H1 (cell line): Measurements from ENCODE around the gene SH2D1B. TPM values are rescaled to one million over a fixed set of nuclear protein-coding genes. Genes with fewer than 3 reads are reported as not detected.

ENCODE experiments used
- CTCF ChIA-PET: fragments of 300-600 bp; sonication (Branson Sonifier 250); formaldehyde crosslinking; loops from one replicate; lab custom pipeline; 2021; ENCODE audit not compliant: partially characterized antibody; lab: Charles Lee
- POLR2A ChIA-PET: fragments of 300-600 bp; sonication (Branson Sonifier 250); formaldehyde crosslinking; loops from one replicate; lab custom pipeline; 2021; ENCODE audit warnings: inconsistent platforms; ENCODE audit not compliant: partially characterized antibody; lab: Charles Lee
- DNase-seq, 2 experiments: peaks; one replicate each; pipeline versions ENCODE4 v3.0.0 to v3.0.0-alpha.2; 2010 to 2022; ENCODE audit warnings: low spot score in 2 of 2, low read depth in 1 of 2, mixed read lengths in 1 of 2
- FAIRE-seq: peaks from 2 replicates; lab custom pipeline; 2011; peaks lifted over from hg19 to GRCh38; lab: Jason Lieb, UNC
- H2AFZ ChIP-seq: 2 replicates; pipeline ENCODE4 v1.8.1; 2012; ENCODE audit warnings: low read length, inconsistent platforms
- H2AK5ac ChIP-seq: 2 replicates; pipeline ENCODE4 v1.6.1; 2013; ENCODE audit warnings: low read depth, low read length
- H2BK120ac ChIP-seq: replicated peaks from 2 replicates; pipeline ENCODE3; 2013; ENCODE audit warnings: low read depth, low read length, inconsistent platforms
- H2BK12ac ChIP-seq: 2 replicates; pipeline ENCODE4 v1.6.1; 2013; ENCODE audit warnings: low read depth, low read length
- H2BK15ac ChIP-seq: 2 replicates; pipeline ENCODE4 v1.6.1; 2013; ENCODE audit warnings: low read length
- H2BK20ac ChIP-seq: 2 replicates; pipeline ENCODE4 v1.6.1; 2013; ENCODE audit warnings: low read length
- H2BK5ac ChIP-seq: 2 replicates; pipeline ENCODE4 v1.6.1; 2013; ENCODE audit warnings: low read depth, low read length
- H3K14ac ChIP-seq: 2 replicates; pipeline ENCODE4 v1.6.1; 2013; ENCODE audit warnings: inconsistent platforms; ENCODE audit not compliant: insufficient read length
- H3K18ac ChIP-seq: 2 replicates; pipeline ENCODE4 v1.6.1; 2013; ENCODE audit warnings: low read length; ENCODE audit errors: extremely low read depth
- H3K23ac ChIP-seq: 2 replicates; pipeline ENCODE4 v1.6.1; 2013; ENCODE audit warnings: inconsistent platforms; ENCODE audit not compliant: insufficient read length
- H3K23me2 ChIP-seq: 2 replicates; pipeline ENCODE4 v1.6.1; 2013; ENCODE audit warnings: low read depth, low read length
- H3K27ac ChIP-seq: 2 replicates; pipeline ENCODE4 v1.6.1; 2011; ENCODE audit warnings: low read depth, low read length, inconsistent platforms
- H3K27me3 ChIP-seq, 4 experiments: replicated peaks in 1 of 4; 1 replicate in 1 of 4; 2 replicates in 3 of 4; pipeline versions ENCODE4 v1.6.1 to v1.8.1; 2011 to 2013; ENCODE audit warnings: low read length in 3 of 4, mild to moderate bottlenecking in 3 of 4, inconsistent platforms in 2 of 4, mixed read lengths in 2 of 4, moderate library complexity in 1 of 4; ENCODE audit not compliant: control insufficient read depth in 3 of 4, insufficient read depth in 3 of 4; ENCODE audit errors: extremely low read depth in 1 of 4
- H3K36me3 ChIP-seq, 4 experiments: 2 replicates each; pipeline versions ENCODE4 v1.6.1 to v1.8.1; 2011 to 2013; ENCODE audit warnings: mild to moderate bottlenecking in 4 of 4, low read length in 3 of 4, moderate library complexity in 2 of 4, control low read depth in 1 of 4, inconsistent platforms in 1 of 4; ENCODE audit not compliant: insufficient read depth in 4 of 4, control insufficient read depth in 2 of 4
- H3K4ac ChIP-seq: replicated peaks from 2 replicates; pipeline ENCODE3; 2013; ENCODE audit warnings: low read length, low read depth, mixed read lengths, inconsistent platforms; ENCODE audit not compliant: insufficient read length
- H3K4me1 ChIP-seq, 4 experiments: replicated peaks in 1 of 4; 1 replicate in 1 of 4; 2 replicates in 3 of 4; pipeline versions ENCODE4 v1.6.1 to v1.8.1; 2011 to 2013; ENCODE audit warnings: low read length in 3 of 4, inconsistent platforms in 2 of 4, mixed read lengths in 1 of 4; ENCODE audit not compliant: insufficient read depth in 4 of 4, control insufficient read depth in 3 of 4
- H3K4me2 ChIP-seq, 2 experiments: 2 replicates each; pipeline versions ENCODE4 v1.6.1 to v1.8.1; 2011 to 2013; ENCODE audit warnings: low read depth in 2 of 2, low read length in 2 of 2, control low read depth in 1 of 2, inconsistent platforms in 1 of 2, mild to moderate bottlenecking in 1 of 2; ENCODE audit not compliant: insufficient read depth in 1 of 2
- H3K4me3 ChIP-seq, 4 experiments: fragments of 200-600, 300-600 bp in 1 of 4; sonication (generic), shearing (Covaris generic), sonication (Bioruptor Twin) in 1 of 4; 2 replicates each; pipeline versions ENCODE4 v1.5.1 to v1.8.1; 2011 to 2016; ENCODE audit warnings: low read length in 4 of 4, low read depth in 3 of 4, control low read depth in 2 of 4, inconsistent platforms in 2 of 4, mild to moderate bottlenecking in 2 of 4, mixed read lengths in 1 of 4, moderate library complexity in 1 of 4; ENCODE audit not compliant: insufficient read depth in 2 of 4; ENCODE audit errors: extremely low read depth in 1 of 4
- H3K56ac ChIP-seq: replicated peaks from 2 replicates; pipeline ENCODE3; 2013; ENCODE audit warnings: low read depth, mild to moderate bottlenecking, mixed read lengths, low read length, inconsistent platforms; ENCODE audit not compliant: insufficient read length
- H3K79me1 ChIP-seq: 2 replicates; pipeline ENCODE4 v1.6.1; 2013; ENCODE audit warnings: low read depth, low read length, control low read depth
- H3K79me2 ChIP-seq, 2 experiments: 2 replicates each; pipeline versions ENCODE4 v1.6.1 to v1.8.1; 2012 to 2013; ENCODE audit warnings: low read length in 2 of 2, mild to moderate bottlenecking in 2 of 2, inconsistent platforms in 1 of 2; ENCODE audit not compliant: insufficient read depth in 2 of 2, control insufficient read depth in 1 of 2
- H3K9ac ChIP-seq, 4 experiments: replicated peaks in 1 of 4; 1 replicate in 1 of 4; 2 replicates in 3 of 4; pipeline versions ENCODE4 v1.6.1 to v1.8.1; 2011 to 2013; ENCODE audit warnings: low read depth in 3 of 4, low read length in 3 of 4, control low read depth in 2 of 4, mild to moderate bottlenecking in 2 of 4, moderate library complexity in 2 of 4, inconsistent platforms in 1 of 4; ENCODE audit errors: extremely low read depth in 1 of 4
- H3K9me3 ChIP-seq, 2 experiments: 2 replicates each; pipeline versions ENCODE4 v1.6.1 to v1.8.1; 2012 to 2013; ENCODE audit warnings: mild to moderate bottlenecking in 2 of 2, moderate library complexity in 2 of 2, control low read depth in 1 of 2, inconsistent platforms in 1 of 2, low read depth in 1 of 2, low read length in 1 of 2, mixed read lengths in 1 of 2; ENCODE audit not compliant: insufficient read depth in 2 of 2
- H4K20me1 ChIP-seq, 2 experiments: replicated peaks in 1 of 2; 2 replicates each; pipeline versions ENCODE3 to v1.8.1; 2011 to 2013; ENCODE audit warnings: inconsistent platforms in 2 of 2, low read length in 2 of 2, mild to moderate bottlenecking in 1 of 2; ENCODE audit not compliant: insufficient read depth in 2 of 2, control insufficient read depth in 1 of 2
- H4K5ac ChIP-seq: 2 replicates; pipeline ENCODE4 v1.6.1; 2013; ENCODE audit warnings: low read length, low read depth, mixed read lengths, inconsistent platforms; ENCODE audit not compliant: insufficient read length
- H4K8ac ChIP-seq: 2 replicates; pipeline ENCODE4 v1.8.0; 2013; ENCODE audit warnings: mild to moderate bottlenecking, moderate library complexity, low read length, inconsistent platforms; ENCODE audit not compliant: insufficient read depth; ENCODE audit errors: extremely low read depth
- H4K91ac ChIP-seq: replicated peaks from 2 replicates; pipeline ENCODE3; 2013; ENCODE audit warnings: low read length, mixed read lengths, inconsistent platforms; ENCODE audit not compliant: insufficient read length
- BCL11A ChIP-seq, 2 experiments: IDR thresholded peaks; one replicate each; pipeline ENCODE4 v1.6.1; 2011; ENCODE audit warnings: low read depth in 2 of 2, low read length in 2 of 2, mild to moderate bottlenecking in 2 of 2
- CEBPB ChIP-seq: IDR thresholded peaks from 2 replicates; pipeline ENCODE4 v1.6.1; 2012; ENCODE audit warnings: low read depth, low read length
- EZH2 ChIP-seq: fragments of 200-600 bp; sonication (generic); IDR thresholded peaks from 2 replicates; pipeline ENCODE4 v1.7.1; 2012; ENCODE audit warnings: low read depth, mild to moderate bottlenecking, moderate library complexity, low read length, inconsistent platforms; ENCODE audit not compliant: severe bottlenecking
- MAFK ChIP-seq: IDR thresholded peaks from 2 replicates; pipeline ENCODE4 v1.6.1; 2012; ENCODE audit warnings: low read depth, mild to moderate bottlenecking, improper control_type of control experiment, low read length
- NRF1 ChIP-seq: IDR thresholded peaks from 2 replicates; pipeline ENCODE4 v1.6.1; 2011; ENCODE audit warnings: mild to moderate bottlenecking, low read depth, low read length, improper control_type of control experiment
- PHF8 ChIP-seq: fragments of 200-600 bp; sonication (generic); conservative IDR thresholded peaks from 2 replicates; pipeline ENCODE4 v1.7.1; 2012; ENCODE audit warnings: low read depth, mild to moderate bottlenecking, inconsistent platforms, low read length, moderate library complexity
- POLR2AphosphoS5 ChIP-seq: IDR thresholded peaks from 2 replicates; pipeline ENCODE4 v1.6.1; 2011; ENCODE audit warnings: low read depth, low read length
- SP2 ChIP-seq: IDR thresholded peaks from 2 replicates; pipeline ENCODE4 v1.6.1; 2012; ENCODE audit warnings: mild to moderate bottlenecking, low read length, inconsistent platforms
- SP4 ChIP-seq: IDR thresholded peaks from 2 replicates; pipeline ENCODE4 v1.6.1; 2012; ENCODE audit warnings: low read length, inconsistent platforms
- TEAD4 ChIP-seq: IDR thresholded peaks from 2 replicates; pipeline ENCODE4 v1.6.1; 2012; ENCODE audit warnings: low read depth, low read length, inconsistent platforms, mixed read lengths
- YY1 ChIP-seq: IDR thresholded peaks from 2 replicates; pipeline ENCODE4 v1.6.1; 2011; ENCODE audit warnings: low read depth, mild to moderate bottlenecking, low read length
- ZNF274 ChIP-seq: IDR thresholded peaks from 2 replicates; pipeline ENCODE4 v1.7.0; 2012; ENCODE audit warnings: low read length, borderline replicate concordance; ENCODE audit errors: extremely low read depth
- WGBS, 2 experiments: shearing (Covaris generic) in 1 of 2; methylation state at CpG; one replicate each; pipeline versions ENCODE4 v1.1.6 to v1.1.7; 2013 to 2015; ENCODE audit warnings: low lambda C conversion rate in 2 of 2, mixed read lengths in 2 of 2, inconsistent platforms in 1 of 2, low coverage in 1 of 2, missing lambda C conversion rate in 1 of 2; ENCODE audit not compliant: insufficient replicate concordance in 2 of 2, insufficient coverage in 1 of 2, insufficient read length in 1 of 2; ENCODE audit errors: extremely low coverage in 1 of 2, missing lambda C conversion rate in 1 of 2; 5-methylcytosine and 5-hydroxymethylcytosine counted together
- polyA plus RNA-seq, 7 experiments: library from polyadenylated mRNA; depleted of rRNA in 3 of 7; stranded (reverse) in 5 of 7; unstranded in 2 of 7; fragments of >200 nt in 5 of 7; fragments of 200-250 nt in 2 of 7; gene quantifications; 1 replicate in 5 of 7; 2 replicates in 1 of 7; 4 replicates in 1 of 7; pipeline versions ENCODE4 v1.2.1 to v1.2.3, GENCODE V29; 2011 to 2013; ENCODE audit warnings: missing spikeins in 2 of 7, mixed read lengths in 2 of 7
- total RNA-seq: library from RNA; stranded (reverse); fragmentation: NEBNext Ultra II Directional; extraction: Animal tissue kit (Norgen Biotek cat#: 25700); gene quantifications from 2 replicates; pipeline ENCODE4 v1.2.1, GENCODE V29; 2021
- TF ChIP-seq, protein P1 (sequence below): IDR thresholded peaks from 2 replicates; pipeline ENCODE4 v1.6.1; 2012; ENCODE audit warnings: low read length, inconsistent platforms

Gene SH2D1B
- total and polyA plus RNA-seq, 2 of the 8 experiments (the other 6 are each of a cell fraction or from before 2014, with no cell fraction given): not detected

DNA sequence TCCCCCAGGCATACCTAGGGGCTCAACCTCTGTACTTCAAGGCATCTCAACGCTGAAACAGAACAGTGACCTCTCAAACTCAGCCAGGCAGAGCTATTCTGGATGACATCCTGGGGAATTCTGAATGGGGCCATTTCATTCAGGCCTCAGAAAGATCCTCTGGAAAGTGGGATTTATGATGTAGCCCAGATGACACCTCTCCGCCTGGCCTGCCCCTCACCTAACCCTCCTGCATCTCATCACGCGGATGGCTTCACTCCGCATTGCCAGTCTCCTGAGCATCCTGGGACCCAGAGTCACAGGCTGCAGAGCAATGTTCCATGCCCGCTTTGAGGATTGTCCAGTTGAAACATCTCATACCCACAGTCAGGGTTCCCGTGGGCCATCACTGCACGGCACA, 36.5 kb downstream of the SH2D1B start:
- no peak overlapping the region for H2BK15ac ChIP-seq
- H3K9ac ChIP-seq: no peak overlapping the region
- no peak overlapping the region; the same call in 1 of the 2 replicates for H4K8ac ChIP-seq
- FAIRE-seq (no peak), DNase-seq (no peak)
- no peak overlapping the region for H3K4me3 ChIP-seq
- no peaks in the 10 kb centered on the region for H3K79me1 ChIP-seq
- H2BK20ac ChIP-seq: no peak overlapping the region
- H2AFZ ChIP-seq: no peak overlapping the region
- no peak overlapping the region for H4K5ac ChIP-seq
- ChIA-PET CTCF (interaction anchor here (1.0 to 2.2 kb wide), 6 partner anchors 10 to 339 kb away, joined by 3 to 10 read pairs (median 5); partner anchors contain the start of gene DDR2), POLR2A (interaction anchor here (1.4 kb wide), 1 partner anchor 8 kb away, joined by 4 read pairs; no protein-coding TSS in a partner anchor)
- no peak overlapping the region for H3K4me2 ChIP-seq
- H3K27ac ChIP-seq: no peak overlapping the region
- 82% methylated on average over 8 of the region's 8 CpGs; no CpG with 5 or more reads in 1 of the 2 experiments for WGBS, 2 experiments
- H2BK12ac ChIP-seq: no peak overlapping the region
- no peaks in the 10 kb centered on the region for H4K20me1 ChIP-seq
- H3K23me2 ChIP-seq: no peaks in the 10 kb centered on the region
- H2AK5ac ChIP-seq: no peak overlapping the region
- no peak overlapping the region for H3K4ac ChIP-seq
- no peak overlapping the region for H3K23ac ChIP-seq
- no peaks in the 10 kb centered on the region for H3K9me3 ChIP-seq
- H3K27me3 ChIP-seq: no peaks in the 10 kb centered on the region
- no peak overlapping the region for H3K14ac ChIP-seq
- H3K4me1 ChIP-seq: 0 out of 7 replicates have a peak, but pooled peaks cover 0 to 1% (median 0%) of the 10 kb centered on the region in 4 experiments
- H2BK120ac ChIP-seq: no peak overlapping the region
- no peaks in the 10 kb centered on the region for H3K79me2 ChIP-seq
- H3K36me3 ChIP-seq: 0 out of 8 replicates have a peak, but pooled peaks cover 0 to 2% (median 0%) of the 10 kb centered on the region in 4 experiments
- H3K18ac ChIP-seq: no peak overlapping the region
- H3K56ac ChIP-seq: no peak overlapping the region
- no peak overlapping the region for H4K91ac ChIP-seq
- H2BK5ac ChIP-seq: no peak overlapping the region
- TF ChIP-seq ZNF274: no peak
- TF ChIP-seq, protein P1, sequence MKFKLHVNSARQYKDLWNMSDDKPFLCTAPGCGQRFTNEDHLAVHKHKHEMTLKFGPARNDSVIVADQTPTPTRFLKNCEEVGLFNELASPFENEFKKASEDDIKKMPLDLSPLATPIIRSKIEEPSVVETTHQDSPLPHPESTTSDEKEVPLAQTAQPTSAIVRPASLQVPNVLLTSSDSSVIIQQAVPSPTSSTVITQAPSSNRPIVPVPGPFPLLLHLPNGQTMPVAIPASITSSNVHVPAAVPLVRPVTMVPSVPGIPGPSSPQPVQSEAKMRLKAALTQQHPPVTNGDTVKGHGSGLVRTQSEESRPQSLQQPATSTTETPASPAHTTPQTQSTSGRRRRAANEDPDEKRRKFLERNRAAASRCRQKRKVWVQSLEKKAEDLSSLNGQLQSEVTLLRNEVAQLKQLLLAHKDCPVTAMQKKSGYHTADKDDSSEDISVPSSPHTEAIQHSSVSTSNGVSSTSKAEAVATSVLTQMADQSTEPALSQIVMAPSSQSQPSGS: no peak
- no peak for TF ChIP-seq MAFK
- TF ChIP-seq NRF1: no peak
- TF ChIP-seq SP4: no peak
- TF ChIP-seq EZH2: no peak
- TF ChIP-seq CEBPB: no peak
- no peak for TF ChIP-seq SP2
- TF ChIP-seq POLR2AphosphoS5: no peak
- TF ChIP-seq TEAD4: no peak
- no peak for TF ChIP-seq BCL11A (IDR thresholded peaks at IDR 0.05; ENCODE audit: low read depth in 2 of 2, low read length in 2 of 2)
- TF ChIP-seq YY1: no peak
- no peak for TF ChIP-seq PHF8
